ACC112 (cell line): ENCODE results near the gene RGS5.
A peak's percentile ranks its signal among the peaks of the same experiment; 100 is the strongest.
"Not testable (repeated sequence)": the region's sequence is repeated elsewhere in the genome, so short reads cannot be mapped to it uniquely, and the experiment has no call there.

Experiments
- H2AFZ ChIP-seq: fragments of 200-600 bp; sonication (generic); one replicate; pipeline ENCODE4 v1.6.0; 2017; ENCODE audit warnings: antibody characterized with exemption, low read length; ENCODE audit not compliant: unreplicated experiment
- H3K27ac ChIP-seq: fragments of 200-600 bp; sonication (generic); 2 replicates; pipeline ENCODE4 v1.5.1; 2014; ENCODE audit warnings: low read depth, mild to moderate bottlenecking, antibody characterized with exemption, low read length, moderate library complexity
- H3K27me3 ChIP-seq: fragments of 200-600 bp; sonication (generic); 2 replicates; pipeline ENCODE4 v1.6.1; 2014; ENCODE audit warnings: mild to moderate bottlenecking, antibody characterized with exemption, low read length, moderate library complexity, mixed read lengths; ENCODE audit not compliant: insufficient read depth
- H3K36me3 ChIP-seq: fragments of 200-600 bp; sonication (generic); 2 replicates; pipeline ENCODE4 v1.6.1; 2016; ENCODE audit warnings: mild to moderate bottlenecking, antibody characterized with exemption, low read length, moderate library complexity, mixed read lengths; ENCODE audit not compliant: insufficient read depth
- H3K4me1 ChIP-seq: fragments of 200-600 bp; sonication (generic); one replicate; pipeline ENCODE4 v1.6.1; 2016; ENCODE audit warnings: low read length, mixed read lengths; ENCODE audit not compliant: insufficient read depth, unreplicated experiment, control insufficient read depth
- H3K4me3 ChIP-seq: fragments of 200-600 bp; sonication (generic); 2 replicates; pipeline ENCODE4 v1.5.1; 2014; ENCODE audit warnings: mild to moderate bottlenecking, low read depth, low read length
- H3K79me2 ChIP-seq: fragments of 200-600 bp; sonication (generic); one replicate; pipeline ENCODE4 v1.6.0; 2016; ENCODE audit warnings: low read length; ENCODE audit not compliant: control insufficient read depth, unreplicated experiment, insufficient read depth

The RGS5 gene, protein sequence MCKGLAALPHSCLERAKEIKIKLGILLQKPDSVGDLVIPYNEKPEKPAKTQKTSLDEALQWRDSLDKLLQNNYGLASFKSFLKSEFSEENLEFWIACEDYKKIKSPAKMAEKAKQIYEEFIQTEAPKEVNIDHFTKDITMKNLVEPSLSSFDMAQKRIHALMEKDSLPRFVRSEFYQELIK

DNA sequence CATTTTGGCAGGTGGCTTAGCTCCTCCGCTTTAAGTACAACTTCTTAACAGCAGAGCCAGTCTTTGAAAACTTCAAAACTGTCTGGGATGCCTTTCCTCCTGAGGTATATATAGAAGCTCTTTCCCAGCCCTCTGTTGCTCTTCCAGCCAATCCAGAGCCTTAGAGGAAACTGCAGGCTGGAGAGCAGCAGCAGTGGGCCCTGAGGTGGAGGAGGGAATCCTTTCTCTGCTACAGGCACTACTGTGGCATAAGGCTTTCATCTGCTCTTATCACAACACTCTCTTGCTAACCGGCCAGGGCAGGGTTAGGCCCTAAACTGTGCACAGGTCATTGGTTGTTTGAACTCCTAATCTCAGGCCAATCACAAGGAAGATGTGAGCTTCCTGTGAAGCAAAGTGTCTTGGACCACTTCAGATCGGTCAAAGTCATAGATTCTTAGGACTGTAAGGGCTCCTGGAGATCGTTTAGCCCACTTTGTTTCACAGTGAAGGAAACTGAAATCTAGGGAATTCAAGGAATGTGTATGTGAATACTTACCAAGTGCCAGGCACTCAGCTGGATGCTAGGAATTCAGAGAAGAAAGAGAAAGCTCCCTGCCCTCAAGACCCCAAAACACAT lies at the start of gene RGS5:
TSS of gene RGS5 (minus strand) at position 84 of the 619 bp plus-strand sequence. CDS start at position 3, 81 bp downstream.
- peak within 1 kb of the TSS; percentile 8 for H2AFZ ChIP-seq
- H3K27me3 ChIP-seq: no peaks in the 10 kb centered on the region
- no peak within 1 kb of the TSS for H3K4me3 ChIP-seq
- H3K27ac ChIP-seq: no peak within 1 kb of the TSS
- H3K4me1 ChIP-seq: peaks cover 18% of the 10 kb centered on the region
- H3K36me3 ChIP-seq: no peaks in the 10 kb centered on the region
- no peaks in the 10 kb centered on the region for H3K79me2 ChIP-seq

DNA sequence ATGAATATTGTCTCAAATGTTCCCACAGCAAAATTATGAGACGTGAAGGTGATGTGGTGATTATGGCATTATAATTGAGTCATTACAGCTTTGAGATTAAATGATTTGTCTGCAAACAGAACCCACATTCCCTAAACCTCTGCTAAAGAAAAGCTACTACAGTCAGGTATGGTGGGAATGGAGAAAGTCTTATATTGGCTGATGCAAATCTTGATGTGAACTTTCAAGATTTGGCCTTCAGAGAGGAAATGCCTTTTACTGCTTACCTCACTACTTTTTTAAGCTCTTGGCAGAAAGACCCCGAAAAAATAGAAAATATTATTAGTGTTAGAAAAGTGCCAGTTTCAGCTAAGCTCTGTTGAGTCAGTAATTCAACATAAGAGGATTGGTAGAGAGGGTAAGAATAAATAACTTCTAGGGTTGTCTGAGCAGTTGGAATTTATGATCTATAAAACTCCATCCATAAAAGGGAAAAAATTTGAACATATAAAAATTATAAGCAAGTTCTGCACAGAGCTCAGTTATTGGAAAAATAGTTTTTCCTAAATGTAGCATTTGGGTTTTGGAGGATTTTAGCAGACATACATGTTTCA lies 47.8 kb upstream of the RGS5 start:
- Histone ChIP-seq H3K27ac (no peak overlapping the region), H2AFZ (no peak overlapping the region), H3K4me3 (no peak overlapping the region), H3K4me1 (no peaks in the 10 kb centered on the region), H3K79me2 (no peaks in the 10 kb centered on the region), H3K36me3 (no peaks in the 10 kb centered on the region), H3K27me3 (no peaks in the 10 kb centered on the region)

DNA sequence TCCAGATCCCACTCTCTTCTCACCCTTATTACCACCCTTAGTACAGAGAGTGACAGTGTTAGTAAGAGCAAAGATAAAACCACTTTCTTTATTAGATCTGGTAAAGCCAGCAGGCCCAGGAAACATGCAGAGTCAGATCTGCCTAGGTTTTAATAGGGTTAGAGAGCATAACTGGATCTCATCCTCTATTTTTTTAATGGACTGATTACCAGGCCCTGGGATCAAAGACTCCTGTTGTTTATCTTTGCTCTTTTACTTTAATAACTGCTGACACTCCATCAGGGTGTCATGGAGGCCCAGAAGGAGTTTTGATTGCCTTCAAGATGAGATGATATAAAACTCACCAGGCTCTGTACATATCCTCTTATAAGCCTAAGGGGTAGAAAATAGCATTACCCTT lies 45.3 kb upstream of the RGS5 start:
- H2AFZ ChIP-seq: no peak overlapping the region
- no peaks in the 10 kb centered on the region for H3K27me3 ChIP-seq
- no peak overlapping the region for H3K27ac ChIP-seq
- no peaks in the 10 kb centered on the region for H3K4me1 ChIP-seq
- no peaks in the 10 kb centered on the region for H3K79me2 ChIP-seq
- no peak overlapping the region for H3K4me3 ChIP-seq
- H3K36me3 ChIP-seq: no peaks in the 10 kb centered on the region

DNA sequence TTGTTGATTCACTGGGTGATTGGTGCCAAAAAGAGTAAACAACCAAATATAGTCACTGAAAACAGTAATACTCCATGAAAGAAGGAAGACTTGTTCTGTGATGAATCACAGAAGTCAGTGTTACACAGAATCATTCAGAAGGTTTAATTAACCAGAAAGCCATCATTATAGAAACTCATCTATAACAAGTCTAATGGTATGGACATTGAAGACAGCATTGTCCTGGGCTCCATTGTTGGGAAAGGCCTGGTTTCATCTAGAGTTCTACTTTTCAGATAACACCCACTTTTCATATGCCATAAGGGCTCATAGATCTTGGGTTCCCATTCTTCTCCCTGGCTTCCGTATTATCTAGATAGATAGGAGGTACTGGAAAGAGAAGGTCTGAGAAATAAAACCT lies 41.9 kb upstream of the RGS5 start:
- not testable (repeated sequence) for H3K4me1 ChIP-seq, H3K79me2 ChIP-seq, H2AFZ ChIP-seq, H3K36me3 ChIP-seq, H3K27ac ChIP-seq, H3K4me3 ChIP-seq, H3K27me3 ChIP-seq

DNA sequence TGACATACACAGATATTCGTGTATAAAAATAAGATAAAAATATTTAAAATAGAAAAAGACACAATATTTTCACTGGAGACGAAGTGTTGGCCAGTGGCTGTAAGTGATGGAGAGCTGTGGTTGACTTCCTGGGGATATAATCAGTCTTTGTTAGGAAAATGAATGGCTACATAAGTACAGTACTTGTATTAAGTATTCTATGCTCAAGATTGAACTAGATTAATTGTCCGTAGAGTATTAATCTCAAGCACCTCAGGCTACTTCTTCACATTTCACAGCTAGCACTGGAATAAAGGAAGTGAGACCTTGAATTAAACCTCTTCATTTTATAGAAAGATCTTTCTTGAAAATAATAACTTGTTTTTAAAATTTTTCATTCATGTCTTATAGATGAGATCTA lies 39.0 kb upstream of the RGS5 start:
- H3K36me3 ChIP-seq: no peaks in the 10 kb centered on the region
- no peaks in the 10 kb centered on the region for H3K4me1 ChIP-seq
- no peak overlapping the region for H3K4me3 ChIP-seq
- H3K79me2 ChIP-seq: no peaks in the 10 kb centered on the region
- H3K27me3 ChIP-seq: no peaks in the 10 kb centered on the region
- no peak overlapping the region for H3K27ac ChIP-seq
- no peak overlapping the region for H2AFZ ChIP-seq

DNA sequence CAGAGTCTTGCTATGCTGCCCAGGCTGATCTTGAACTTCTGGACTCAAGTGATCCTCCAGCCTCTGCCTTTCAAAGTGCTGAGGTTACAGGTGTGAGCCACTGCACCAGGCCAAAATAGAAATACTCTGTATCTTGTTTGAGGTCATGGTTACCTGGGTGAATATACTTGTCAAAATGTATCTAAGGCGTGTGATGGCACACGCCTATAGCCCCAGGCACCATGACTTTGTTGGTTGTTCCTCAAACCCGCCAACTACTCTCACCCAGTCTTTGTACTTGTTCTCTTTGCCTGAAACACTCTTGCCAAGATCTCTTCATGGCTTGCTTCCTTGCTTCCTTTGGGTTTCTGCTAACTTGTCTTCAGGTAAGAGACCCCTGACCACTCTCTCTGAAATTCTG lies 38.0 kb upstream of the RGS5 start:
- no peak overlapping the region for H3K4me3 ChIP-seq
- H3K36me3 ChIP-seq: no peaks in the 10 kb centered on the region
- H3K27ac ChIP-seq: no peak overlapping the region
- no peaks in the 10 kb centered on the region for H3K79me2 ChIP-seq
- no peaks in the 10 kb centered on the region for H3K27me3 ChIP-seq
- H3K4me1 ChIP-seq: no peaks in the 10 kb centered on the region
- no peak overlapping the region for H2AFZ ChIP-seq

DNA sequence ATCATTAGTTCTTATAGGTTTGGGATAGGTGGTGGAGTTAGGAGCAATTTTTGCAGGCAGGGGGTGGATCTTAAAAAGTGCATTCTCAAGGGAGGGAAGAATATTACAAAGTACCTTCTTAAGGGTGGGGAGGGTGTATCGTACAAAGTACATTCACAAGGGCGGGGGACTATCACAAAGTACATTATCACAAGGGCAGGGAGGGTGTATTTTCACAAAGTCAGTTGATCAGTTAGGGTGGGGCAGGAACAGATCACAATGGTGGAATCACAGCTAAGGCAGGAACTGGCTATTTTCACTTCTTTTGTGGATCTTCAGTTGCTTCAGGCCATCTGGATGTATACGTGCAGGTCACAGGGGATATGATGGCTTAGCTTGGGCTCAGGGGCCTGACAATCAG lies 30.9 kb upstream of the RGS5 start:
- H3K36me3 ChIP-seq, H3K27ac ChIP-seq, H3K4me3 ChIP-seq, H2AFZ ChIP-seq, H3K79me2 ChIP-seq, H3K27me3 ChIP-seq: not testable (repeated sequence)
- H3K4me1 ChIP-seq: peaks cover 13% of the 10 kb centered on the region

DNA sequence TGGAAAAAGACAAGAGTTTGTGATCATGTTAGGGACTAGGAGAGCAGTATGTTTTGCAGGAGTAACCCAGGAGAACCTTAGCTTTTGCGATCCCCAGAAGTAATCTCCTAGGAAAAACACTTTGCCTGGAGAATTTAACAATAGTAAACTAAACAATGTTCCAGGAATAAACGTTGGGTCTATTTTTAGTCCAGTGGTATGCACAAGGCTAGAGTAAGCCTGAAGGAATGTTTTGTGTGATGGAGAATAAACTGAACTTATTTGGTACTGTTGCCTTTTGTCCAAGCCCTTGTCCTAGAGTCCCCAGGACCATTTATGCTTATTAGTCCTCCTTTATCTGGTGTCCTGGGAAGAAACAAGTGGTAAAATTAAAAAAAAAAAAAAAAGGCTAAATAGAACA lies 28.7 kb upstream of the RGS5 start:
- H3K79me2 ChIP-seq: no peaks in the 10 kb centered on the region
- no peak overlapping the region for H3K27ac ChIP-seq
- H3K4me3 ChIP-seq: no peak overlapping the region
- no peak overlapping the region for H2AFZ ChIP-seq
- H3K4me1 ChIP-seq: peaks cover 13% of the 10 kb centered on the region
- no peaks in the 10 kb centered on the region for H3K27me3 ChIP-seq
- H3K36me3 ChIP-seq: no peaks in the 10 kb centered on the region

DNA sequence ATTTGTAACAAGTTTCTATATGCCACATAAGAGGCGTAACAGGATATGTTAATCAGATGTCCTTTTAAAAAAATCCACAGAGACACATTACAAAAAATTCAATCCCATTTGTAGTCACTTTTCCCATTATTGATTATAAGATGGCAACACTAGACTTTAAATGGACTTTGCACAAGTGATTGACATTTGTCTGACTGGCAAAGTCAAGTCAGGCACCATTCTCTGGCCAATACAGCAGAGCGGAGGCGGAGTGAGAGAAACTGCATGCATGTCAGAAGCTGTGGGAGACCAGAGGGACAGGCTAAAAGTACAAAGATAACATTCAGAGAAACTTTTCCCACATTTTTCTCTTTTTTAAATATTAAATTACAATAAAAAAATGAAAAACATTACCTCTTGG lies 28.1 kb upstream of the RGS5 start:
- Histone ChIP-seq H3K27ac (no peak overlapping the region), H3K4me1 (peaks cover 13% of the 10 kb centered on the region), H2AFZ (no peak overlapping the region), H3K79me2 (no peaks in the 10 kb centered on the region), H3K36me3 (no peaks in the 10 kb centered on the region), H3K4me3 (no peak overlapping the region), H3K27me3 (no peaks in the 10 kb centered on the region)

DNA sequence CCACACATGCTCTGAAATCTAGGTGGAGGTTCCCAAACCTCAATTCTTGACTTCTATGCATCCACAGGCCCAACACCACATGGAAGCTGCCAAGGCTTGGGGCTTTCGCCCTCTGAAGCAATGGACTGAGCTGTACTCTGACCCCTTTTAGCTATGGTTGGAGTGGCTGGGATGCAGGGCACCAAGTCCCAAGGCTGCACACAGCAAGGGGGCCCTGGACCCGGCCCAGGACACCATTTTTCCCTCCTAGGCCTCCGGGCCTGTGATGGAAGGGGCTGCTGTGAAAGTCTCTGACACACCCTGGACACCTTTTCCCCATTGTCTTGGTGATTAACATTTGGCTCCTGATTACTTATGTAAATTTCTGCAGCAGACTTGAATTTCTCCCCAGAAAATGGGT lies 25.6 kb upstream of the RGS5 start:
- not testable (repeated sequence) for H3K79me2 ChIP-seq, H2AFZ ChIP-seq, H3K27me3 ChIP-seq, H3K27ac ChIP-seq, H3K4me3 ChIP-seq, H3K36me3 ChIP-seq
- H3K4me1 ChIP-seq: peaks cover 13% of the 10 kb centered on the region

DNA sequence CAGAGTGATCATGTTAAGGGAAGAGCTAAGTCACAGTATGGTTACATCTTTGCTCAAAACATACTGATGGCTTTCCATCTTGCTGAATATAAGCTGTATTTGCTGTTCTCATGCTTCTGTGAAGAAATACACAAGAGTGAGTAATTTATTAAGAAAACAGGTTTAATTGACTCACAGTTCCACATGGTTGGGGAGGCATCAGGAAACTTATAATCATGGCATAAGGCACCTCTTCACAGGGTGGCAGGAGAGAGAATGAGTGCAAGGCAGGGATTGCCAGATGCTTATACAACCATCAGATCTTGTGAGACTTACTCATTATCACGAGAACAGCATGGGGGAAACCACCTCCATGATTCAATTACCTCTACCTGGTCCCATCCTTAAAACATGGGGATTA lies 24.4 kb upstream of the RGS5 start:
- Histone ChIP-seq H3K4me1 (peaks cover 10% of the 10 kb centered on the region), H3K36me3 (no peaks in the 10 kb centered on the region), H3K4me3 (no peak overlapping the region), H3K79me2 (no peaks in the 10 kb centered on the region), H2AFZ (no peak overlapping the region), H3K27ac (no peak overlapping the region), H3K27me3 (no peaks in the 10 kb centered on the region)
